ENCODE data around the gene FBXO4.
A peak's percentile ranks its signal among the peaks of the same experiment; 100 is the strongest.

FBXO4 gene

GRCh38 chr5:41896230-41896629 lies 28.9 kb upstream of the FBXO4 start:
- ChIA-PET CTCF (interaction anchor here (0.9 to 1.6 kb wide), 2 partner anchors 9 to 11 kb away, joined by 3 to 4 read pairs; no protein-coding TSS in a partner anchor), POLR2A (interaction anchor here (1.3 kb wide), 1 partner anchor 8 kb away, joined by 3 read pairs; the partner anchor contains the start of gene RIMOC1)
- no peak for DNase-seq (ENCODE audit: extremely low spot score)
- TF ChIP-seq CTCF (IDR thresholded peaks at IDR 0.05; ENCODE audit: control extremely low read depth, extremely low read depth, low read depth, missing control alignments): no peak

GRCh38 chr5:41903382-41903891 lies 21.6 kb upstream of the FBXO4 start:
- TF ChIP-seq CTCF (IDR thresholded peaks at IDR 0.05; ENCODE audit: control extremely low read depth, extremely low read depth, low read depth, missing control alignments): no peak
- no peak for DNase-seq (ENCODE audit: extremely low spot score)
- CTCF ChIA-PET: interaction anchor here (0.6 to 1.9 kb wide), 10 partner anchors 9 to 154 kb away, joined by 3 to 12 read pairs (median 4); partner anchors contain the start of gene FBXO4
- POLR2A ChIA-PET: interaction anchor here (1.0 to 1.6 kb wide), 7 partner anchors 8 to 38 kb away, joined by 3 to 10 read pairs (median 4); partner anchors contain the start of genes FBXO4 and OXCT1

GRCh38 chr5:41903892-41904799 lies 20.9 kb upstream of the FBXO4 start, which contains the start of gene RIMOC1:
TSS of gene RIMOC1 (plus strand) at chr5:41904344. CDS start at chr5:41904368, 24 bp downstream.
- CTCF ChIA-PET: interaction anchor here (0.6 to 1.9 kb wide), 12 partner anchors 9 to 153 kb away, joined by 3 to 12 read pairs (median 4); partner anchors contain the start of gene FBXO4

GRCh38 chr5:41906151-41906550 lies 18.9 kb upstream of the FBXO4 start:
- DNase-seq (ENCODE audit: extremely low spot score): no peak
- POLR2A ChIA-PET: no interaction called here
- CTCF ChIA-PET: interaction anchor here (1.2 kb wide), 1 partner anchor 62 kb away, joined by 3 read pairs; no protein-coding TSS in a partner anchor
- no peak for TF ChIP-seq CTCF (IDR thresholded peaks at IDR 0.05; ENCODE audit: control extremely low read depth, extremely low read depth, low read depth, missing control alignments)

More at GRCh38 chr5:41903892-41904799, 20.9 kb upstream of the FBXO4 start, which contains the start of gene RIMOC1:
- POLR2A ChIA-PET: interaction anchor here (1.0 to 1.6 kb wide), 7 partner anchors 9 to 38 kb away, joined by 3 to 10 read pairs (median 4); partner anchors contain the start of genes FBXO4 and OXCT1
- TF ChIP-seq CTCF (IDR thresholded peaks at IDR 0.05; ENCODE audit: control extremely low read depth, extremely low read depth, low read depth, missing control alignments): no peak
- peak; percentile 93 for DNase-seq (ENCODE audit: extremely low spot score)

GRCh38 chr5:41908374-41909079 lies 16.6 kb upstream of the FBXO4 start:
- ChIA-PET CTCF (interaction anchor here (1.0 to 1.3 kb wide), 3 partner anchors 13 to 21 kb away, joined by 3 to 4 read pairs (median 3); partner anchors contain the start of gene FBXO4), POLR2A (no interaction called here)
- TF ChIP-seq CTCF (IDR thresholded peaks at IDR 0.05; ENCODE audit: control extremely low read depth, extremely low read depth, low read depth, missing control alignments): no peak
- DNase-seq (ENCODE audit: extremely low spot score): no peak

GRCh38 chr5:41918105-41918504 lies 7.0 kb upstream of the FBXO4 start:
- TF ChIP-seq CTCF (IDR thresholded peaks at IDR 0.05; ENCODE audit: control extremely low read depth, extremely low read depth, low read depth, missing control alignments): no peak
- DNase-seq (ENCODE audit: extremely low spot score): no peak
- ChIA-PET POLR2A (no interaction called here), CTCF (no interaction called here)

All from GM10248 (cell line).